ENCODE measurements around the gene KCNS3. TPM values are rescaled to one million over a fixed set of nuclear protein-coding genes. Genes with fewer than 3 reads are reported as not detected.
"Not testable (repeated sequence)": the region's sequence is repeated elsewhere in the genome, so short reads cannot be mapped to it uniquely, and the experiment has no call there.

KCNS3 gene
- total and polyA plus RNA-seq, 5 experiments from 2014 or later, result not detected

DNA sequence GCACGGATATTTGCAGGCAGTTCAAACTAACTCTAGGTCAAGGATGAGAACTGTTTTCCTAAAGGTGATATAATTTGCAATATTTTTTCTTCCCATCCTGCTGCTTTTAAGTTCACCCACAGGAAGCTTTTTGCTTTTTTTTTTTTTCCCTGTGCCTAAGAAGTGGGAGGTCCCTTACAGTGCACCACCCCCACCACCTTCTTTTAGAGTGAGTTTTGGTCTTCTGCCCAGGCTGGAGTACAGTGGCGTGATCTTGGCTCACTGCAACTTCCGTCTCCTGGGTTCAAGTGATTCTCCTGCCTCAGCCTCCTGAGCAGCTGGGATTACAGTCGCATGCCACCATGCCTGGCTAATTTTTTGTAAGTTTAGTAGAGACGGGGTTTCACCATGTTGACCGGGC is 82.5 kb downstream of the KCNS3 start:
- Mint-ChIP-seq H3K27me3 (peaks cover 0 to 13% (median 4%) of the 10 kb centered on the region in 5 donors), H3K27ac (no peak overlapping the region)

DNA sequence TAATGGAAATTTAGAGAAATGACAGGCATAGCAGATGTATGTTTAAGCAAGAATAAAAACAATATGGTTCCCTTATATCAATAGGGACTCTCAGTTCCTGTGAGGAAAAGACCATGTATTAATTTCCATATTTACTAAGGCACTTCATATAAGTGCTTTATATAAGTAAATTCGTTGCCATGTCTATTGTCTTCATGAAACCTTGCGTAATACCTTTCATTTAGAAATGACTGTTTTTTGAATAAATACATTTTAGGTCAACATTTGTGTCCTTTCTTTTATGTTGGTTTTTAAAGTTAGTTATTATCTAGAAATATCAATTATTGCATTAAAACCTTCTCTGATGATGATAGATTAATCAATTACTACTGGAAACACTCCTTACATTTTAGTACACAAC is 83.3 kb downstream of the KCNS3 start:
- ATAC-seq (no peak), DNase-seq (no peak)
- H3K4me1 Mint-ChIP-seq, result peaks cover 0 to 5% (median 3%) of the 10 kb centered on the region in 4 donors
- H3K27me3 Mint-ChIP-seq, result peaks cover 2 to 13% (median 4%) of the 10 kb centered on the region in 5 donors
- POLR2A ChIA-PET, result no interaction called here
- H3K4me3 Mint-ChIP-seq, result no peak overlapping the region
- peaks cover 0 to 11% (median 0%) of the 10 kb centered on the region in 9 donors for H3K9me3 Mint-ChIP-seq
- peaks cover 0 to 4% (median 0%) of the 10 kb centered on the region in 3 donors for H3K36me3 Mint-ChIP-seq
- H3K27ac Mint-ChIP-seq, result no peak overlapping the region

More for the DNA sequence above, 82.5 kb downstream of the KCNS3 start:
- ATAC-seq (no peak), DNase-seq (no peak)
- H3K4me1 Mint-ChIP-seq, result peaks cover 0 to 4% (median 0%) of the 10 kb centered on the region in 4 donors
- H3K4me3 Mint-ChIP-seq, result peak overlapping the region in 1 of 10 donors; percentile 10
- peaks cover 0 to 4% (median 0%) of the 10 kb centered on the region in 3 donors for H3K36me3 Mint-ChIP-seq
- POLR2A ChIA-PET, result no interaction called here
- peaks cover 0 to 11% (median 0%) of the 10 kb centered on the region in 9 donors for H3K9me3 Mint-ChIP-seq

DNA sequence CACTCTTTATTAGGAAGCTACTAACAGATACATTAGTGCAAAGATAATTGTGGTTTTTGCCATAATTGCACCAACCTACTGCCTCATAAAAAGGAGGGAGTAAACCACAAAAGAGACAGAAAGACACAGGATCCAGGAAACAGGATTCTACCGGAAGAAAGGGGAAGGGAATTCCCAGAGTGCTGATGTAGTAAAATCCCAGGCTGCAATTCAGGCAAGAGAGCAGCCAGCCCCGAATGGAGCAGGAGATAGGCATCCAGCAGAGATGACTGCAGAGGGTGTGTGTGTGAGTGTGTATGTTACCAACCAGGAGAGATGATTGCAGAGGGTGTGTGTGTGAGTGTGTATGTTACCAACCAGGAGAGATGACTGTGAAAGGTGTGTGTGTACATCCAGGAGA is 84.4 kb downstream of the KCNS3 start:
- Mint-ChIP-seq H3K27me3 (peaks cover 2 to 13% (median 4%) of the 10 kb centered on the region in 5 donors), H3K36me3 (peaks cover 0 to 4% (median 0%) of the 10 kb centered on the region in 3 donors), H3K9me3 (peaks cover 0 to 11% (median 0%) of the 10 kb centered on the region in 9 donors), H3K27ac (no peak overlapping the region), H3K4me1 (peaks cover 0 to 7% (median 3%) of the 10 kb centered on the region in 4 donors), H3K4me3 (no peak overlapping the region)
- ATAC-seq (no peak), DNase-seq (no peak)
- POLR2A ChIA-PET, result no interaction called here

DNA sequence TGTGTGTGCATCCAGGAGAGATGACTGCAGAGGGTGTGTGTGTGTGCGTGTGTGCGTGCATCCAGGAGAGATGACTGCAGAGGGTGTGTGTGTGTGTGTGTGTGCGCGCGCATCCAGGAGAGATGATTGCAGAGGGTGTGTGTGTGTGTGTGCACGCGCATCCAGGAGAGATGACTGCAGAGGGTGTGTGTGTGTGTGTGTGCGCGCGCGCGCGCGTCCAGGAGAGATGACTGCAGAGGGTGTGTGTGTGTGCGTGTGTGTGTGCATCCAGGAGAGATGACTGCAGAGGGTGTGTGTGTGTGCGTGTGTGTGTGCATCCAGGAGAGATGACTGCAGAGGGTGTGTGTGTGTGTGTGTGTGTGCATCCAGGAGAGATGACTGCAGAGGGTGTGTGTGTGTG is 85.1 kb downstream of the KCNS3 start:
- DNase-seq, POLR2A ChIA-PET, ATAC-seq, H3K27ac Mint-ChIP-seq, H3K36me3 Mint-ChIP-seq, H3K4me1 Mint-ChIP-seq, H3K4me3 Mint-ChIP-seq: not testable (repeated sequence)
- Mint-ChIP-seq H3K9me3 (peaks cover 0 to 11% (median 0%) of the 10 kb centered on the region in 9 donors), H3K27me3 (peaks cover 4 to 13% (median 7%) of the 10 kb centered on the region in 5 donors)

DNA sequence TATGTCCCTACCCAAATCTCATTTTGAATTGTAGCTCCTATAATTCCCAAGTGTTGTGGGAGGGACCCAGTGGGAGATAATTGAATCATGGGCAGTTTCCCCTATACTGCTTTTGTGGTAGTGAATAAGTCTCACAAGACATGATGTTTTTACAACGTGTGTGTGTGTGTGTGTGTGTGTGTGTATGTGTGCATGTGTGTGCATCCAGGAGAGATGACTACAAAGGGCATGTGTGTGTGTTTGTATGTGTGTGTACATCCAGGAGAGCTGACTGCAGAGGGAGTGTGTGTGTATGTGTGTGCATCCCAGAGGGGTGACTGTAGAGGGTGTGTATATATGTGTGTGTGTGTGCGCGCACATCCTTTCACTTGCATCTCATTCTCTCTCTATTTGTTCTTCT is 86.7 kb downstream of the KCNS3 start:
- DNase-seq, result no peak
- Mint-ChIP-seq H3K9me3 (peaks cover 0 to 11% (median 0%) of the 10 kb centered on the region in 9 donors), H3K27ac (no peak overlapping the region), H3K36me3 (peaks cover 0 to 4% (median 0%) of the 10 kb centered on the region in 3 donors), H3K4me3 (no peak overlapping the region), H3K27me3 (peaks cover 6 to 11% (median 7%) of the 10 kb centered on the region in 5 donors), H3K4me1 (peaks cover 0 to 7% (median 3%) of the 10 kb centered on the region in 4 donors)
- no peak for ATAC-seq
- POLR2A ChIA-PET, result no interaction called here

DNA sequence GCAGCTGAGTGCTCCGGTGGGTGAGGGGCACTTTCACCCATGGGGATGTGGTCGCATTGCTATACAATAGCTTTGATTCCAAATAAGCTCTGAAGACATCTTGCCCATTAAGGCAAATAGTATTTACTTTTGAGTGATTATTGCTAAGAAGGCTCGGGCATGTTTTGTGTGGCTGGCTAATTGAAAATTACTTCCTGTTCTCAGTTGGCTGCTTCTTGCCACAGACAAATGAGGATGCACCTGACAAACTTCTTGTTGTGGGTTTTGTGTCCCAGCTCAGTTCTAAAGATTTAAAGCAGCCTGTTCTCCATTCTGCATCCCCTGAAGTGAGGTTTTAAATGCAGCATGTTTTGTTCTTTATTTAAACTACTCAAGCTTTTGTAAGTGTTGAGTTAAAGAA is 88.3 kb downstream of the KCNS3 start:
- H3K27ac Mint-ChIP-seq, result peak overlapping the region in 1 of 10 donors; percentile 41
- H3K9me3 Mint-ChIP-seq, result peaks cover 0 to 11% (median 0%) of the 10 kb centered on the region in 9 donors
- H3K4me1 Mint-ChIP-seq, result peaks cover 0 to 7% (median 3%) of the 10 kb centered on the region in 4 donors
- H3K36me3 Mint-ChIP-seq, result peaks cover 0 to 4% (median 0%) of the 10 kb centered on the region in 3 donors
- ATAC-seq, result no peak
- H3K27me3 Mint-ChIP-seq, result peaks cover 4 to 9% (median 6%) of the 10 kb centered on the region in 5 donors
- no peak for DNase-seq
- POLR2A ChIA-PET, result no interaction called here
- no peak overlapping the region for H3K4me3 Mint-ChIP-seq

DNA sequence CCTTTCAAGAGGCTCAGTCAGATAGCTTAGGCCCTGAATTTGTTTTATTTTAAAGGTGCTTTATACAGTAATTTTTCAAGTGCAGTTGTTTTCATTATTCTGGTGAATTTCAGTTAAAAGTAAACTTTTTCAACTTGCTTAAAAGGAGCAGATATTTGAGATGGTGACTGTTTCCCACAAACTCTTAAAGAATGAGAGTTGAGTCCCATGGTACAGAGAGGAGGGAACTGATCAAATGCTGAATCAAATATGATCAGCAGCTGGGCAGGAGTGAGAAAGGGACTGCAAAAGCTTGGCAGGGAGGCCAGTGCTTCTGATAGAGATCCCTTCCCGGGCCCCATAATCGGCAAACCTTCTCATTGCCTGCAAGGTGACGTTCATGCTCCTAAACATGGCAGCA is 91.2 kb downstream of the KCNS3 start:
- ATAC-seq (no peak), DNase-seq (no peak)
- POLR2A ChIA-PET, result no interaction called here
- Mint-ChIP-seq H3K27me3 (peaks cover 0 to 10% (median 4%) of the 10 kb centered on the region in 5 donors), H3K4me1 (peaks cover 0 to 7% (median 1%) of the 10 kb centered on the region in 4 donors), H3K27ac (no peak overlapping the region), H3K36me3 (no peaks in the 10 kb centered on the region), H3K9me3 (no peaks in the 10 kb centered on the region), H3K4me3 (no peak overlapping the region)

DNA sequence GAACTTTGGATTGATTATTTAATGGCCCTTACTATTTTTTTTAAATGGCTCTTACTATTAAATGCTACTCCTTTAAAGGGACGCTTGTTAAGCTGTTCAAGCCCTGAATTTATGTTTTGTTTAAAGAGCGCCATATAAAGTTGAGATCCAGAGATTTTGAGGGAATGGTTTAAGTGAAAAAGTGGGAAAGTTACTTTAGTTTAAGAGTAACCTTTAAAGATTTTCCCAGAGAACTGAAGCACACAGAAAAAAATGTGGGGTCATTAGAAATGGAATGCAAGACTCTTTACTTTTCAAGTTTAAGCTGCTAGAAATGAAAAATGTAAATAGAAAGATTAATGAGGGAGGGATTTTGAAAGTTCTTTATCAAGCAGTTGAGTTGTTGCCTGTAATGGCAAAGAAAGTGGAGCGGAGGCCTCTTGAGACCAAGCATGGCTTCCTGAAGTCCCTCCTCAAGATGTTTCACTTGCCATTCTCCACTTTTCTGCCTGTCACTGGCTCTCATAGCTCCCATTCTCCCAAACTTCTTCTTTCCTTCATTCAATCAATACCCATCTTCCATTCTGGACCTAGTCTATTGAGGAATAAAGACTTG is 93.2 kb downstream of the KCNS3 start:
- peaks cover 0 to 6% (median 4%) of the 10 kb centered on the region in 5 donors for H3K27me3 Mint-ChIP-seq
- no peak for ATAC-seq
- POLR2A ChIA-PET, result no interaction called here
- no peak overlapping the region for H3K4me3 Mint-ChIP-seq
- no peak for DNase-seq
- no peaks in the 10 kb centered on the region for H3K36me3 Mint-ChIP-seq
- H3K4me1 Mint-ChIP-seq, result peaks cover 0 to 4% (median 0%) of the 10 kb centered on the region in 4 donors
- H3K9me3 Mint-ChIP-seq, result no peaks in the 10 kb centered on the region
- peak overlapping the region in 1 of 10 donors; percentile 35 for H3K27ac Mint-ChIP-seq

DNA sequence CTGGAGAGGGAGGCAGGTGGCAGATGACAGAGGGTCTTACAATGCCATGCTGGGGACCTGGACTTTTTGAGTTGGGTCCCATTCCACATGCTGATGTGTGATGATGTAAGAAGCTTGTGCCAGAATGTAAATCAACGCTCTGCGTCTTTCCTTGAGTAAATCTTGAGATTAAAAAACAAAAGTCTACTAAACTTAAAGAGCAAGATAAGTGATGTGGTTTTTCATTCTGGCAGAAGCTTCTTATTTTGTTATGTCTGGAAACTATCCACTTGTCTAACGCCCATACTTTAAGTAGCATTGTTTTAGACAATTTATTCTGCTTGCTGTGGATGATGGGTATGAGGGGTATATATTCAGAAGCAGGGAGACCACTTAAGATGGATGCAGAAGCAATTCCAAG is 94.5 kb downstream of the KCNS3 start:
- DNase-seq (no peak), ATAC-seq (no peak)
- H3K36me3 Mint-ChIP-seq, result no peaks in the 10 kb centered on the region
- POLR2A ChIA-PET, result no interaction called here
- no peak overlapping the region for H3K27ac Mint-ChIP-seq
- H3K4me1 Mint-ChIP-seq, result no peaks in the 10 kb centered on the region
- no peaks in the 10 kb centered on the region for H3K9me3 Mint-ChIP-seq
- no peak overlapping the region for H3K4me3 Mint-ChIP-seq
- peaks cover 0 to 6% (median 4%) of the 10 kb centered on the region in 5 donors for H3K27me3 Mint-ChIP-seq

DNA sequence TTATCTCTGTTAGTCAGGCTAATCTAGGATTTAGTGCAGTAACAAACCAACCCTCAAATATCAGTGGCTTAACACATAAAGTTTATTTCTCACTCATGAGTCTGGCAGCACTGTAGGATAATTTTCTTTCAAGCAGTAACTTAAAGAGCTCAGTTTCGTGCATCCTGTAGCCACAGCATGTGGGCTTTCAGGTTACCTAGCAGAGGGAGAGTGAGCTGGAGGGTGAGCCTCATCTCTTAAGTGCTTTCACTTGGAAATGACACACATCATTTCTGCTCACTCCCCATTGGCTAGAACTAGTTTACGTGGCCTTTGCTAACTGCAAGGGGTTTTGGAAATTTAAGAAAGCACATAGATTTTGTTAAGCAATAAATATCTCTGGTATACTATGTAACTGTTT is 96.9 kb downstream of the KCNS3 start:
- ATAC-seq, result no peak
- POLR2A ChIA-PET, result no interaction called here
- H3K36me3 Mint-ChIP-seq, result no peaks in the 10 kb centered on the region

DNA sequence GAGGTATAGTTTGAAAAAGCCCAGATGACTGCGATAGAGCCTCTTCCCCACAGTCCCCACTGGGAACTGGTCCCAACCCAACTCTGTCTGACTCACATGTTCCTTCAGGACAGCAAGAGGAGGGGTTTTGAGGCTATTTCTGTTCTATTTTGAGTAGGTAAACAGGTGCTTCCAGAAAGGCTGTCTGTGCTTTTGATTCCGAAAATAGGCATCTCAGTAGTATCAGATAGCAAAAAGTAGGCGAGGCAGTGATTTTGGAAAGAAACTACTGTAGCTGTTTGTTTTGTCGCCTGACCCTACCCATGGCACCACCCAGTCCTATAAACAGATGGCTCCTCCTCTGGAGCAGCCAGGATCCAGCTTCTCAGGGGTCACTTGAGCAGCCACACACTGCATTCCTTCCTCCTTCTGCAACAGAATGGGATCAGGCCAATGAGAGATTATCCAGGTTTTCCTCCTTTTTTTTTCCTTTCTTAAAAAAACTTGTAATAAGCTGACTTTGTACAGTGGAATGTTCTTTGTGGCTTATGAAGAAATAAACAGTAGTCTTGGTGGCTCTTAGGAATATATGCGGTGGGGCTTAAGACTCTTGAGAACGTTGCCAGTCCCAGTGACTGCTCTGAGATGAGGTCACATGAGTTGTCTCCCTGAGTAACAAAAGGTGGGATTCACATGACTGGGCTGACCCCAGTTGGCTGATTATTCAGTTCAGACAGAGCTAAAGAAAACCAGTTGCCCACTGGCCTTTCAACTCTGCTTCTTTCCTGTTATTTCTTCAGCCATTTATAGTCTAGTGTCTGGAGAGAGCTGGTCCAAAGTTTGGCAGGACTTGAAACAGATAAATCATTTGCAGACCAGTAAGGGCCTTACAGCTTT is 98.6 kb downstream of the KCNS3 start:
- no peaks in the 10 kb centered on the region for H3K36me3 Mint-ChIP-seq
- no peak for ATAC-seq

More for the DNA sequence above, 96.9 kb downstream of the KCNS3 start:
- no peaks in the 10 kb centered on the region for H3K9me3 Mint-ChIP-seq
- no peak overlapping the region for H3K4me3 Mint-ChIP-seq
- no peak for DNase-seq
- H3K27me3 Mint-ChIP-seq, result peaks cover 0 to 11% (median 2%) of the 10 kb centered on the region in 5 donors
- no peaks in the 10 kb centered on the region for H3K4me1 Mint-ChIP-seq
- H3K27ac Mint-ChIP-seq, result peak overlapping the region in 1 of 10 donors; percentile 69

DNA sequence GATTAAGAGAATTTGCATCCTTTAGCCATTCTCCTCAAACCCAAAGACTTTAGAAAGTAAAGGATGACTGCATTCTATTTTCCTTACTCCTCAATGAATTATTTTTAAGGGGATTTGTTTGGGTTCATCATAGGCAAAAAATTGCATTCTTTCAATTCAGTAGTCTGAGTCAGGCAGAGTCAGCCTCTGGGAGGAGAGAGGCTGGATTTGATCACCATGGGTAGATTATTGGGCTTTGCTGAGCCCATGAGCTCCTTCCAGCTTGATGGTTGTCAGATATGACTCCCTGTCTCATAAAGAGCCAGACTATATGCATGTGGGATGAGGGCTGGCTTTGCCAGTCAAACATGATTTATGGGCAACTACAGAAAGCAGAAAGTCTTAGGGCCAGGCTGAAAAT is 101.2 kb downstream of the KCNS3 start:
- H3K4me3 Mint-ChIP-seq, result no peak overlapping the region
- peaks cover 0 to 11% (median 0%) of the 10 kb centered on the region in 9 donors for H3K9me3 Mint-ChIP-seq
- DNase-seq (no peak), ATAC-seq (no peak)
- H3K27me3 Mint-ChIP-seq, result peaks cover 0 to 9% (median 0%) of the 10 kb centered on the region in 5 donors
- H3K36me3 Mint-ChIP-seq, result no peaks in the 10 kb centered on the region
- no peak overlapping the region for H3K27ac Mint-ChIP-seq
- H3K4me1 Mint-ChIP-seq, result no peaks in the 10 kb centered on the region
- POLR2A ChIA-PET, result no interaction called here

More for the DNA sequence above, 98.6 kb downstream of the KCNS3 start:
- no peak overlapping the region for H3K4me3 Mint-ChIP-seq
- H3K9me3 Mint-ChIP-seq, result peaks cover 0 to 3% (median 0%) of the 10 kb centered on the region in 9 donors
- no peak for DNase-seq
- POLR2A ChIA-PET, result no interaction called here
- peaks cover 0 to 12% (median 2%) of the 10 kb centered on the region in 5 donors for H3K27me3 Mint-ChIP-seq
- H3K4me1 Mint-ChIP-seq, result no peaks in the 10 kb centered on the region
- no peak overlapping the region for H3K27ac Mint-ChIP-seq

DNA sequence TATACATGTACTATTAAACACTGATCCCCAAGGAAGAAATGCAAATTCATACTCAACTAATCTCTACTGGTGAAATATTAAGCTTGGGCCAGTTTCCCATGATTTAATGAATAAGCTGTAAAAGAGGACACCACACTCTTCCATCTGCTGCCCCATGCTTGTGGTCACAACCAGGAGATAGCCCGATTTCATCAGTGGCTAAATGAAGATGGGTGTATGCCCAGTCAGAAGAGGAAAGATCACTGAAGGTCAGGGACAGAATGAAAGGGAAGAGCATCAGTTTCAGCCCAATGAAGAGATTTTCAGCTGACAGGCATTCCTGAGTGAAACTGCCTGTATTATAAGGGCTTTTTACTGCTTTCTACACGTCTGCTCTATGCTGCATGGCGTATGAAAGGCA is 103.5 kb downstream of the KCNS3 start:
- Mint-ChIP-seq H3K4me3 (no peak overlapping the region), H3K27ac (no peak overlapping the region), H3K9me3 (peaks cover 0 to 11% (median 2%) of the 10 kb centered on the region in 9 donors), H3K27me3 (peaks cover 0 to 17% (median 0%) of the 10 kb centered on the region in 5 donors), H3K36me3 (no peaks in the 10 kb centered on the region), H3K4me1 (no peaks in the 10 kb centered on the region)
- no peak for ATAC-seq
- POLR2A ChIA-PET, result no interaction called here
- DNase-seq, result no peak
